Spleen (tissue), 11 donors: ENCODE data around the gene SRRT. TPM values are rescaled to one million over a fixed set of nuclear protein-coding genes. Genes with fewer than 3 reads are reported as not detected.
A peak's percentile ranks its signal among the peaks of the same experiment; 100 is the strongest.
"Not testable (repeated sequence)": the region's sequence is repeated elsewhere in the genome, so short reads cannot be mapped to it uniquely, and the experiment has no call there.

Source experiments
- DNase-seq: peaks from one replicate; pipeline ENCODE4 v3.0.0-alpha.2; 2020
- H3K27ac ChIP-seq, 8 donors: fragments of 200-600 bp; sonication (generic) in 7 of 8; 1 replicate in 4 of 8; 2 replicates in 4 of 8; pipeline versions ENCODE4 v1.5.0 to v1.8.0; 2016 to 2021; ENCODE audit warnings: inconsistent platforms in 4 of 8, mild to moderate bottlenecking in 4 of 8, moderate library complexity in 1 of 8
- H3K27me3 ChIP-seq, 7 donors: fragments of 200-600 bp; sonication (generic) in 6 of 7; replicated peaks in 1 of 7; 1 replicate in 4 of 7; 2 replicates in 3 of 7; pipeline versions ENCODE4 v1.5.0 to v1.8.0; 2016 to 2021; ENCODE audit warnings: inconsistent platforms in 3 of 7, mild to moderate bottlenecking in 1 of 7
- H3K36me3 ChIP-seq, 6 donors: fragments of 200-600 bp; sonication (generic) in 5 of 6; 1 replicate in 4 of 6; 2 replicates in 2 of 6; pipeline versions ENCODE4 v1.5.0 to v1.8.0; 2016 to 2021; ENCODE audit warnings: inconsistent platforms in 2 of 6
- H3K4me1 ChIP-seq, 6 donors: fragments of 200-600 bp; sonication (generic) in 5 of 6; 1 replicate in 3 of 6; 2 replicates in 3 of 6; pipeline versions ENCODE4 v1.5.0 to v1.8.0; 2016 to 2021; ENCODE audit warnings: inconsistent platforms in 3 of 6
- H3K4me3 ChIP-seq, 8 donors: fragments of 200-600 bp; sonication (generic) in 7 of 8; 1 replicate in 4 of 8; 2 replicates in 4 of 8; pipeline versions ENCODE4 v1.5.0 to v1.8.0; 2016 to 2021; ENCODE audit warnings: inconsistent platforms in 4 of 8, mild to moderate bottlenecking in 4 of 8, moderate library complexity in 2 of 8
- H3K9me3 ChIP-seq, 8 donors: fragments of 200-600 bp; sonication (generic) in 7 of 8; 1 replicate in 4 of 8; 2 replicates in 4 of 8; pipeline versions ENCODE4 v1.5.0 to v1.8.0; 2016 to 2021; ENCODE audit warnings: inconsistent platforms in 4 of 8
- CTCF ChIP-seq, 11 experiments: fragments of 200-600 bp in 7 of 11; fragments of 450-650 bp in 4 of 11; sonication (generic) in 4 of 11; IDR thresholded peaks in 8 of 11; conservative IDR thresholded peaks in 3 of 11; 1 replicate in 7 of 11; 2 replicates in 4 of 11; pipeline versions ENCODE4 v1.4.0 to v1.8.0; 2016 to 2021; ENCODE audit warnings: antibody characterized with exemption in 11 of 11, inconsistent platforms in 4 of 11, mild to moderate bottlenecking in 1 of 11
- POLR2A ChIP-seq, 3 donors: fragments of 450-650 bp; IDR thresholded peaks; one replicate each; pipeline ENCODE4 v1.5.1; 2017; ENCODE audit warnings: antibody characterized with exemption in 3 of 3, mild to moderate bottlenecking in 1 of 3
- POLR2AphosphoS5 ChIP-seq, 3 donors: sonication (generic); formaldehyde crosslinking; IDR thresholded peaks; one replicate each; pipeline ENCODE4 v1.5.1; 2017; ENCODE audit warnings: antibody characterized with exemption in 3 of 3
- WGBS, 5 donors: extraction: QIAGEN DNeasy Blood & Tissue Kit in 3 of 5; methylation state at CpG; one replicate each; pipeline versions ENCODE4 v1.1.5 to v1.1.7; 2013 to 2018; 5-methylcytosine and 5-hydroxymethylcytosine counted together
- intact Hi-C: fragments of 100-400 bp; cut with DNase I; formaldehyde crosslinking; loops from one replicate; pipeline ENCODE4 v1.15.0; 2023; ENCODE audit warnings: low total_unique reads
- polyA plus RNA-seq, 3 donors: library from polyadenylated mRNA; stranded (reverse); fragments of 200-250 nt; gene quantifications; one replicate each; pipeline ENCODE4 v1.2.1, GENCODE V29; 2013
- total RNA-seq, 7 donors: library from RNA; depleted of rRNA in 3 of 7; stranded (reverse); fragments of >200 nt in 3 of 7; fragmentation: NEBNext Ultra II Directional in 4 of 7; extraction: Animal tissue kit (Norgen Biotek cat#: 25700) in 4 of 7; gene quantifications; one replicate each; pipeline versions ENCODE4 v1.1.0 to v1.2.1, GENCODE V29; 2016 to 2021
- donor health status: healthy with polysubstance abuse.
- donor health status: DM: no; HTN: no; CAD: no; lungs with moderate emphysema.
- donor health status: DM: no; HTN: no; CAD: no.
- donor health status: Bipolar disorder and iron deficiency.
- donor health status: healthy.
- donor health status: DM: no; HTN: no; CAD: no.
- donor health status: DM: yes; HTN: yes; CAD: no.

Gene SRRT
- total and polyA plus RNA-seq, 10 donors = 54.7 to 160 (median 98.5) TPM

GRCh38 chr7:100921039-100921438 lies 46.1 kb downstream of the SRRT start:
- Histone ChIP-seq H3K27me3 (peaks cover 0 to 13% (median 0%) of the 10 kb centered on the region in 7 donors), H3K36me3 (no peaks in the 10 kb centered on the region), H3K4me1 (no peaks in the 10 kb centered on the region), H3K9me3 (no peaks in the 10 kb centered on the region), H3K4me3 (no peak overlapping the region), H3K27ac (no peak overlapping the region)
- intact Hi-C loops = no loop called here
- peak; percentile 21 for DNase-seq
- TF ChIP-seq POLR2A (IDR thresholded peaks at IDR 0.05) (no peak), CTCF (IDR thresholded peaks at IDR 0.05 in 8 of 11, conservative IDR thresholded peaks at IDR 0.05 in 3 of 11) (no peak), POLR2AphosphoS5 (IDR thresholded peaks at IDR 0.05) (no peak)

DNA sequence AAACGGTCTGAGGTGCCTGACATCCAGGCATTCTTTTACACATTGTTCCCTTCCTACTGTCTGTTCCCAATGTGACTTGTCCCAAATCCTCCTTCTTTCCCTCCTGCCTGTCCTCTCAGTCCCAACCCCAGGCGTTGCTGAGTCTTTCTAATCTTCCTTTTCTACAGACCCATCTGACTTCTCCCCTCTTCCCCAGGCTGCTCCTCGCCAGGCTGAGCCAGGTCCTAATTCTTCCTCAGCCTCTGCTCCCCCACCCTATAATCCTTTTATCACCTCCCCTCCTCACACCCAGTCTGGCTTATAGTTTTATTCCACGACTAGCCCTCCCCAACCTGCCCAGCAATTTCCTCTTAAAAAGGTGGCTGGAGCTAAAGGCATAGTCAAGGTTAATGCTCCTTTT lies 48.7 kb downstream of the SRRT start:
- H3K36me3 ChIP-seq, intact Hi-C loops, H3K27ac ChIP-seq, H3K9me3 ChIP-seq, H3K4me3 ChIP-seq, H3K4me1 ChIP-seq: not testable (repeated sequence)
- H3K27me3 ChIP-seq = peaks cover 0 to 13% (median 0%) of the 10 kb centered on the region in 7 donors
- 53 to 59% (median 55%) methylated on average over 4 of the region's 4 CpGs for WGBS, 5 donors
- DNase-seq = peak; percentile 12

GRCh38 chr7:100929808-100930174 lies 54.9 kb downstream of the SRRT start:
- no peak overlapping the region for H3K27ac ChIP-seq
- H3K27me3 ChIP-seq = peaks cover 0 to 22% (median 0%) of the 10 kb centered on the region in 7 donors
- H3K36me3 ChIP-seq = no peaks in the 10 kb centered on the region
- intact Hi-C loops = no loop called here
- H3K4me3 ChIP-seq = no peak overlapping the region
- 75 to 100% (median 87%) methylated on average over 1 of the region's 1 CpG for WGBS, 5 donors
- DNase-seq = no peak
- H3K9me3 ChIP-seq = peaks cover 0 to 19% (median 11%) of the 10 kb centered on the region in 8 donors
- H3K4me1 ChIP-seq = no peaks in the 10 kb centered on the region
- TF ChIP-seq POLR2AphosphoS5 (IDR thresholded peaks at IDR 0.05) = no peak
- no peak for TF ChIP-seq CTCF (IDR thresholded peaks at IDR 0.05 in 8 of 11, conservative IDR thresholded peaks at IDR 0.05 in 3 of 11)
- TF ChIP-seq POLR2A (IDR thresholded peaks at IDR 0.05) = no peak

- peak; percentile 54 for DNase-seq
- WGBS, 5 donors = 47 to 58% (median 53%) methylated on average over 4 of the region's 4 CpGs
- no peaks in the 10 kb centered on the region for H3K36me3 ChIP-seq
- H3K9me3 ChIP-seq = peaks cover 0 to 19% (median 11%) of the 10 kb centered on the region in 8 donors
- H3K27ac ChIP-seq = no peak overlapping the region
- TF ChIP-seq POLR2AphosphoS5 (IDR thresholded peaks at IDR 0.05) = no peak
- TF ChIP-seq CTCF (IDR thresholded peaks at IDR 0.05 in 8 of 11, conservative IDR thresholded peaks at IDR 0.05 in 3 of 11) = no peak
- TF ChIP-seq POLR2A (IDR thresholded peaks at IDR 0.05) = no peak
- no peak overlapping the region for H3K4me3 ChIP-seq
- peaks cover 0 to 25% (median 0%) of the 10 kb centered on the region in 7 donors for H3K27me3 ChIP-seq
- intact Hi-C loops = no loop called here
- no peaks in the 10 kb centered on the region for H3K4me1 ChIP-seq
Measured at GRCh38 chr7:100933734-100934133, 58.8 kb downstream of the SRRT start.

- H3K4me1 ChIP-seq, intact Hi-C loops, H3K36me3 ChIP-seq, DNase-seq, H3K27ac ChIP-seq, H3K4me3 ChIP-seq: not testable (repeated sequence)
- H3K27me3 ChIP-seq = peaks cover 0 to 16% (median 0%) of the 10 kb centered on the region in 7 donors
- H3K9me3 ChIP-seq = peaks cover 0 to 32% (median 25%) of the 10 kb centered on the region in 8 donors
- 61 to 85% (median 77%) methylated on average over 2 of the region's 2 CpGs for WGBS, 5 donors
Measured at GRCh38 chr7:100935381-100935780, 60.5 kb downstream of the SRRT start.

- H3K4me3 ChIP-seq, H3K36me3 ChIP-seq, H3K27ac ChIP-seq, H3K27me3 ChIP-seq, H3K4me1 ChIP-seq, intact Hi-C loops: not testable (repeated sequence)
- DNase-seq = peak; percentile 21
- 86 to 94% (median 90%) methylated on average over 7 of the region's 7 CpGs for WGBS, 5 donors
- H3K9me3 ChIP-seq = peaks cover 0 to 40% (median 32%) of the 10 kb centered on the region in 8 donors
Measured at GRCh38 chr7:100936167-100936566, 61.3 kb downstream of the SRRT start.
